Measurements from ENCODE around the gene ARSK. TPM values are rescaled to one million over a fixed set of nuclear protein-coding genes. Genes with fewer than 3 reads are reported as not detected.
"Not testable (repeated sequence)": the region's sequence is repeated elsewhere in the genome, so short reads cannot be mapped to it uniquely, and the experiment has no call there.

The ARSK gene
- total RNA-seq, 1 donor from 2014 or later, result 13.0 TPM

DNA sequence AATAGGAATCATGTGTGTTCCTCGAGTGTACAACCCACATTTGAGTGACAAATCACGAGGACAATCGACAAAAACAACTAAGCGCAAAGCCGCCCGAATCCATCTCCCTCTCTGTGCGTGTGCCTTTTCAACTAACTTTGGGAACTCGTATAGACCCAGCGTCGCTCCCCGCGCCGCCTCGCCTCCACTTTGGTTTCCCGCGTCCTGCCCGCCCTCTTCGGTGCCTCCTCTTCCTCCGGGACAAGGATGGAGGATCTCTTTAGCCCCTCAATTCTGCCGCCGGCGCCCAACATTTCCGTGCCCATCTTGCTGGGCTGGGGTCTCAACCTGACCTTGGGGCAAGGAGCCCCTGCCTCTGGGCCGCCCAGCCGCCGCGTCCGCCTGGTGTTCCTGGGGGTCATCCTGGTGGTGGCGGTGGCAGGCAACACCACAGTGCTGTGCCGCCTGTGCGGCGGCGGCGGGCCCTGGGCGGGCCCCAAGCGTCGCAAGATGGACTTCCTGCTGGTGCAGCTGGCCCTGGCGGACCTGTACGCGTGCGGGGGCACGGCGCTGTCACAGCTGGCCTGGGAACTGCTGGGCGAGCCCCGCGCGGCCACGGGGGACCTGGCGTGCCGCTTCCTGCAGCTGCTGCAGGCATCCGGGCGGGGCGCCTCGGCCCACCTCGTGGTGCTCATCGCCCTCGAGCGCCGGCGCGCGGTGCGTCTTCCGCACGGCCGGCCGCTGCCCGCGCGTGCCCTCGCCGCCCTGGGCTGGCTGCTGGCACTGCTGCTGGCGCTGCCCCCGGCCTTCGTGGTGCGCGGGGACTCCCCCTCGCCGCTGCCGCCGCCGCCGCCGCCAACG lies 65.3 kb downstream of the ARSK start, which contains the start of gene GPR150:
GPR150 (plus strand) TSS at position 58 of the 840 bp plus-strand sequence; CDS start at position 247, 189 bp downstream.
- DNase-seq (ENCODE audit: low spot score in 2 of 2), result peak; percentile 38 to 44
- FAIRE-seq, result no peak

DNA sequence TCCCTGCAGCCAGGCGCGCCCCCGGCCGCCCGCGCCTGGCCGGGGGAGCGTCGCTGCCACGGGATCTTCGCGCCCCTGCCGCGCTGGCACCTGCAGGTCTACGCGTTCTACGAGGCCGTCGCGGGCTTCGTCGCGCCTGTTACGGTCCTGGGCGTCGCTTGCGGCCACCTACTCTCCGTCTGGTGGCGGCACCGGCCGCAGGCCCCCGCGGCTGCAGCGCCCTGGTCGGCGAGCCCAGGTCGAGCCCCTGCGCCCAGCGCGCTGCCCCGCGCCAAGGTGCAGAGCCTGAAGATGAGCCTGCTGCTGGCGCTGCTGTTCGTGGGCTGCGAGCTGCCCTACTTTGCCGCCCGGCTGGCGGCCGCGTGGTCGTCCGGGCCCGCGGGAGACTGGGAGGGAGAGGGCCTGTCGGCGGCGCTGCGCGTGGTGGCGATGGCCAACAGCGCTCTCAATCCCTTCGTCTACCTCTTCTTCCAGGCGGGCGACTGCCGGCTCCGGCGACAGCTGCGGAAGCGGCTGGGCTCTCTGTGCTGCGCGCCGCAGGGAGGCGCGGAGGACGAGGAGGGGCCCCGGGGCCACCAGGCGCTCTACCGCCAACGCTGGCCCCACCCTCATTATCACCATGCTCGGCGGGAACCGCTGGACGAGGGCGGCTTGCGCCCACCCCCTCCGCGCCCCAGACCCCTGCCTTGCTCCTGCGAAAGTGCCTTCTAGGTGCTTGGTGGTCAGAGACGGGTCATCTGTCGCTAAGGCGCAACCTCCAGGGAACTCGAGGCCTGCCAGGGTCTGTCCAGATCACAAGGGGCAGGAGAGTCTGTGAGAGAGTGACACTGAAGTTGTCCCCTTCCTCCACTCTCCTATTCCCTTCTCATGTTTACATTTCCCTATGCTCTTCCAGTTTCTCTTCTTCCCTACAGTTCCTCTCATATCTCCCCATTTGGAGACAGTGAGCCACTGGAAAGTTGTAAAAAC lies 66.3 kb downstream of the ARSK start:
- DNase-seq (ENCODE audit: low spot score in 2 of 2) (peak in 1 of 2 donors; percentile 32), FAIRE-seq (no peak)

DNA sequence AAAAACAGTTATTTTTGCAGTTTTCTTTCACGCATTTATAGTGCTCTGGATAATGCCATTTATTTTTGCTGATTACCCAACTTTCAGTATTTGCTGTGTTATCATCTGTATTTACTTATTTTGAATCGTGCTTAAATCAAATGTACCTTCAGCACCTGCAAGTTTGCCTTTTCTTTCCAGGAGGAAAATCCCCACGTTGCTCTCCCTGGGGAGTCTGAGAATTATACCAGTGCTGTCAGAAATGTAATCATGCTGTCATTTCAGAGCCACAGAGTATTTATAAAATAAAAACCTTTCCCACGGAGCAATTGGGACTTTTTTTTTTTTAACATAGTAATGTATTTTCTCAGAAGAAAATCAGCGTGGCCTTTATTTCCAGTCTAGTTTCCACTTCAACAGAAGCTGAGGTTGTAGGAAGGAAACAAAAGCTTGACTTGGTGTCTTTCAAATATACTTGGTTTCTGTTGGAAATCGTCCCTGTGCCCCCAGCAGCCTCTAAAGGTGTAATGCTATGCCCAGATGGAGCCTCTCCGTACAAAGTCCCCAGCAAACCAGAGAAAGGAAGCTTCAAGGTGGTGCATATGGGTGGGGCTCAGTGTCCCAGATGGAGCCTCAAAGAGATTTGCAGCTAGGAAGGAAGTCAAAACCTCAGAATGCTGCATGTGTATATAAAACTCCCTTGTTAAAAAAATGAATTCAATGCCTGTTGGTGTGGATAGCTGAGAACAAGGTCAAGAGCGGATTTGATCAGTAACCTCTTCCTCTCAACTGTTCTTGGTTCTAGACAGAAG lies 67.1 kb downstream of the ARSK start:
- DNase-seq (ENCODE audit: low spot score in 2 of 2) (no peak), FAIRE-seq (no peak)

DNA sequence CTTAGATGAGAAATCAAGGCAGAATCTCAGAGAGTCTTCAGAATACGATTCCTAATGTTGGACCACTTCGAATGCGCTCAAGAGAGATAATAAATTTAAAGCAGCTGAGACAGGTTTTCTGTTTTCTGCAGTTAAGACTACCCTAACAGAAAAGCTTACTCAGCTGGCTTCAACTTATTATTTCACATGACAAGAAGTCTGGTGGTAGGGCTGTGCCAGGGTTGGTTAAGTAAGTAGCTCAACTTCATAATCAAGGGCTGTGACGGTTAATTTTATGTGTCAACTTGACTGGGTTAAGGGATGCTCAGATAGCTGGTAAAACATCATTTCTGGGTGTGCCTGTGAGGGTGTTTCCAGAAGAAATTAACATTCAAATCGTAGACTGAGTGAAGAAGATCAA lies 68.8 kb downstream of the ARSK start:
- FAIRE-seq, result no peak
- no peak for DNase-seq (ENCODE audit: low spot score in 2 of 2)

DNA sequence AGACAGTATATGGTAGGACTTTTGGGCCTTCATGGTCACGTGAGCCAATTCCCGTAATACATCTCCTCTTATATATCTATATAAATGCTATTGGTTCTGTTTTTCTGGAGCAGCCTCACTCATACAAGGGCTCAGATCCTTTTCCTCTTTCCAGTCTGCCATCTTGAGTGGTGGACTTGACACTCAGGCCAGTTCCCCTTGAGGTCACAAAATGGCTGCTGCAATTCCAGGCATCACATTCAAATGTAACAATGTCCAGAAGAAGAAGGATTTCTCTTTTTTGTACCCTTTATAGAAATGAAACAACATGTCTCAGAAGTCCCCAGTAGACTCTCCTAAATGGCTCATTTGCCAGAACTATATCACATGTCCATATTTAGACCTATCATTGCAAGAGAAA lies 69.5 kb downstream of the ARSK start:
- DNase-seq (ENCODE audit: low spot score in 2 of 2) (no peak), FAIRE-seq (no peak)

DNA sequence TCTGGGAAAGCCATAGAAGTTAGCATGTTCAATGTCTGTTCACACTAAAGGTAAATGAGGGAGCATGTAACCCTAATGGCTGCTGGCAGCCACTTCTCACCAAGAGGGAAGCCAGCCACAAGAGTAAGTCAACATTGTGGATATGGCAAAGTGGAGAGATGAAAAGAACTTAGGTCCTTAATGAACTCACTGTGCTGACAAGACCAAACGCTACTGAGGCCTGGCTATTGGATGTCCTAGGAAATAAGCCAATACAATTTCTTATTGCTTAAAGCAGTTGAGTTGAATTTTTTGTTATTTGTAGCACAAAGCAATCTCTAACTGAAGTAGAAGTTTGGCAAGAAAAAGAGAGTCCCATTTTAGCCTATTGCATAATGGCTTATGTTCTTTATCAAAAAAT lies 71.8 kb downstream of the ARSK start:
- no peak for FAIRE-seq
- no peak for DNase-seq (ENCODE audit: low spot score in 2 of 2)

DNA sequence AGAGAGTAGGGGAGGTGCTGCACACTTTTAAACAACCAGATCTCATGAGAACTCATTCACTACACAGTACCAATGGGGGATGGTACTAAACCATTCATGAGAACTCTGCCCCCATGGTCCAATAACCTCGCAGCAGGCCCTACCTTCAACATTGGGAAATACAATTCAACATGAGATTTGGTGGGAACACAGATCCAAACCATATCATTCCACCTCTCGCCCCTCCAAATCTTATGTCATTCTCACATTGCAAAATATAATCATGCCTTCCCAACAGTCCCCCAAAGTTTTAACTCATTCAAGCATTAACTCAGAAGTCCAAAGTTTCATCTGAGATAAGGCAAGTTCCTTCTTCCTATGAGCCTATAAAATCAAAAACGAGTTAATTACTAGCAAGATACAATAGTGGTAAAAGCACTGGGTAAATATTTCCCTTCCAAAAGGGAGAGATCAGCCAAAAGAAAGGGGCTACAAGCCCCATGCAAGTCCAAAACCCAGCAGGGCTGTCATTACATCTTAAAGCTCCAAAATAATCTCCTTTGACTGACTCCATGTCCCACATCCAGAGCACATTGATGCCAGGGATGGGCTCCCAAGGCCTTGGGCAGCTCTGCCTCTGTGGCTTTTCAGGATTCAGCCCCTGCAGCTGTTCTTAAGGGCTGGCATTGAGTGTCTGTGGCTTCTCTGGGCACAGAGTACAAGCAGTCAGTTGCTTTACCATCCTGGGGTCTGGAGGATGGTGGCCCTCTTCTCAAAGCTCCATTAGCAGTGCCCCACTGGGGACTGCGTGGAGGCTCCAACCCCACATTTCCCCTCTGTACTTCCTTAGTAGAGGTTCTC lies 73.3 kb downstream of the ARSK start:
- FAIRE-seq (no peak), DNase-seq (ENCODE audit: low spot score in 2 of 2) (no peak)

DNA sequence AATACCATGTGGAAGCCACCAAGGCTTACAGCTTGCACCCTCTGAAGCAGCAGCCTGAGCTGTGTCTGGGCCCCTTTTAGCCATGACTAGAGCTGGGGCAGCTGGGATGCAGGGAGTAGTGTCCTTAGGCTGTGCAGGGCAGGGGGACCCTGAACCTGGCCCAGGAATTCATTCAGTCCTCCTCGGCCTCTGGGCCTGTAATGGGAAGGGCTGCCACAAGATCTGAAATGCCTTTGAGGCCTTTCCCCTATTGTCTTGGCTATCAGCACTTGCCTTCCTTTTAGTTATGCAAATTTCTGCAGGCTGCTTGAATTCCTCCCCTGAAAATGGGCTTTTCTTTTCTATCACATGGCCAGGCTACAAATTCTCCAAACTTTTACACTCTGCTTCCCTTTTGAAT lies 74.0 kb downstream of the ARSK start:
- FAIRE-seq (no peak), DNase-seq (ENCODE audit: low spot score in 2 of 2) (no peak)

DNA sequence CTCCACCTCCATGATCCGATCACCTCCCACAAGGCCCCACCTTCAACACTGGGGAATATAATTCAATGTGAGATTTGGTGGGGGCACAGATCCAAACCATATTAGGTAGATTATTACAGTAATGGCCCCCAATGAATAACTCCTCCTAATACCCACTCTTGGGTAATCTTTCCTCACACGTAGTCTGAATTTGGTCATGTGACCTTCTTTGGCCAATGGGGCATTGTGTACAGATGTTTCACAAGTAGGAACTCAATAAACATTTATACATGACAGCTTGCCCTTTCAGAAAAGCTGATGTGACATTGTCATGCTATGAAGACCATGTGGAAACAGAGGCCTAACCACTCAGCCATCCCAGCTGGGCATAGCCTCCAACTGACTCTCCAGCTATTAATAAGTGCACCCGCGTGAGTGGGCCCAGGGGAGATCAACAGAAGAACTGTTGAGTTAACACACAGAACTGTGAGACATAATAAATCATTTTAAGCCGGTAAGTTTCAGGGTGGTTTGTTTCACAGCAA lies 75.6 kb downstream of the ARSK start:
- no peak for FAIRE-seq
- no peak for DNase-seq (ENCODE audit: low spot score in 2 of 2)

DNA sequence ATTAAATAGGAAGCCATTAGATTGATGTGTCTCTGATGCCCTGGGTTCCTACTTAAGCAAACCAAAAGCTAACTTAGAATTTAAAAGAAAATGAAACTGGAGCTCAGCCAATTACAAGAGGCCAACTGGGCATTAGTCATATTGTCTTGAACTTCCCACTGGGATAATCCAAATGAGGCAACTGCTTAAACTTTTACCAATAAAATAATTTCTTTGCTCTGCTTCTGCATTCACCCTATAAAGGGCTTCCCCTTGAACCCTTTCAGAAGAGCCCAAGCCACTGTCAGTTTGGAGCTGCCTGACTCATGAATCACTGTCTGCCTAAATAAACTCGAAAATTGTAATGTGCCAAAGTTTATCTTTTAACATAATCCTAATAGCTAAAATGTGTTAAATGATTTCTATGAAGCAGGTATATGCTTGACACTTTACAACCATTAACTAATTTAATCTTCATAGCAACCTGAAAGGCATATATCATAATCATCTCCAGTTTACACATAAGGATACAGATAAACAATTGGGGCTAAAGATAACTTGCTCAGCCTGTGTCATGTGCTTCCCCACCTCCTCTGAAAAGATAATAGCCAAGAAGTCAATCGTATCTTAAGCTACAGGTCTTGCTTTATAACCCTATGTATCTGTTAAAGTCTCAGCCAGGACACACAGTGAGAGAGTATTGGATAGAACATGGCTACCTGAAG lies 76.5 kb downstream of the ARSK start:
- DNase-seq (ENCODE audit: low spot score in 2 of 2), result no peak

DNA sequence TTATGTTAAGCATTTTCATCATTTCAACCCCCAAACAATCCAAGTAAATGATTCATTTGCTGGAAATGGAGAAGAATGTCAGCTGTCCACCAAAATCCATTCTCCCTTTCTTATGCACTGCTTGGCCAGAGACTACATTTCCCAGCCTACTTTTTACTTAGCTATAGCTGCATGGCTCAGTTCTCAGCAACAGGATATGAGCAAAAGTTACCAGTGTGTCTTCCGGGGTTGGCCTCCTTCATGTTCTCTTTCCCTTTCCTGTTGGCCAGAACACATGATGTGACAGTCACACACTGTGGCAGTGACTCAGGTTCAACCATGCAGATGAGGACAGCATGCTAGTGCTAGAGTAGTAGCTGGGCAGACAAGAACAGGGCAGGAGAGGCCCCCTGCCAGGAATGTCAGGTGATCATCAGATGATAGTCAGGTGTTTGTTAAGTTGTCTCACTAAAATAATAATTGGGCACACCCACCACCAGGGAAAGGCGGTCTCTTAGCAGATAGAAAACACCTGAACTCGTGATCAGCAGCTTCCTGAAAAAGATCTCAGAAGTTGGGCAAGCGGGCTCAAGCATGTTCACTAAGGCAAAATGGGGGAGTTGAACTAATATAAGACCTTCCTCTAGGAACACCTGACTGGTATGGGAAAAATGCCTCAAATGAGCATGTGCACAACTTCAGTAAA lies 77.2 kb downstream of the ARSK start:
- DNase-seq (ENCODE audit: low spot score in 2 of 2) (no peak), FAIRE-seq (no peak)

More for the DNA sequence above, 76.5 kb downstream of the ARSK start:
- no peak for FAIRE-seq

DNA sequence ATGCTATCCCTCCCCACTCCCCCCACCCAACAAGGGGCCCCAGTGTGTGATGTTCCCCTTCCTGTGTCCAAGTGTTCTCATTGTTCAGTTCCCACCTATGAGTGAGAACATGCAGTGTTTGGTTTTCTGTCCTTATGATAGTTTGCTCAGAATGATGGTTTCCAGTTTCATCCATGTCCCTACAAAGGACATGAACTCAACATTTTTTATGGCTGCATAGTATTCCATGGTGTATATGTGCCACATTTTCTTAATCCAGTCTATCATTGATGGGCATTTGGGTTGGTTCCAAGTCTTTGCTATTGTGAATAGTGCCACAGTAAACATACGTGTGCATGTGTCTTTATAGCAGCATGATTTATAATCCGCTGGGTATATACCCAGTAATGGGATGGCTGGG lies 78.0 kb downstream of the ARSK start:
- FAIRE-seq; DNase-seq (ENCODE audit: low spot score in 2 of 2): not testable (repeated sequence)

DNA sequence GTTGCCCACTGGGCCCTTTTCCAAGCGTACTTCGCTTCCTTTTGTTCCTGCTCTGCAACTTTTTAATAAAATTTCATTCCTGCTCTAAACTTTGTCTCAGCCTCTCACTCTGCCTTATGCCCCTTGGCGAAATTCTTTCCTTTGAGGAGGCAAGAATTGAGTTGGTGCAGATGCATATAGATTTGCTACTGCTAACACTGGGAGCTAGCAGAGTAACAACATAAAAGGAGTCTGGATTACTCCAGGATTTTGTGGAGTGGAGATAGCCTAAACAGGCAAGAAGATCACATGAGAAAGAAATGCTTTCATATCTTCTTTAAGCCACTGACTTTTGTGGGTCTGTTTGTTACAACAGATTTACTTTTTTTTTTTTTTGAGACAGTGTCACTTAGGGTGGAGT lies 78.8 kb downstream of the ARSK start:
- FAIRE-seq (no peak), DNase-seq (ENCODE audit: low spot score in 2 of 2) (no peak)

DNA sequence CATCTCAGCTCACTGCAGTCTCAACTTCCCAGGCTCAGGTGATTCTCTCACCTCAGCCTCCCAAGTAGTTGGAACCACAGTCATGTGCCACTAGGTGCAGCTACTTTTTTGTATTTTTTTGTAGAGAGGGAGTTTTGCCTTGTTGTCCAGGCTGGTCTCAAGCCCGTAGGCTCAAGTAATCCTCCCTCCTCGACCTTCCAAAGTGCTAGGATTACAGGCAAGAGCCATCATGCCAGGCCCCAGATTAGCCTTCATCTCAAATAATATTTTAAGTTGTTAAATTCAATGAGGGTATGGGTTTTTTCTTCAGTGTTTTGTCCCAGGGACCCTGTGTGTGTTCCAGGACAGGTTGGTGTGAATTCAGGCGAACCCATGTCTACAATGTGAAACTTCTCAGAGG lies 79.2 kb downstream of the ARSK start:
- FAIRE-seq, result no peak
- no peak for DNase-seq (ENCODE audit: low spot score in 2 of 2)

DNA sequence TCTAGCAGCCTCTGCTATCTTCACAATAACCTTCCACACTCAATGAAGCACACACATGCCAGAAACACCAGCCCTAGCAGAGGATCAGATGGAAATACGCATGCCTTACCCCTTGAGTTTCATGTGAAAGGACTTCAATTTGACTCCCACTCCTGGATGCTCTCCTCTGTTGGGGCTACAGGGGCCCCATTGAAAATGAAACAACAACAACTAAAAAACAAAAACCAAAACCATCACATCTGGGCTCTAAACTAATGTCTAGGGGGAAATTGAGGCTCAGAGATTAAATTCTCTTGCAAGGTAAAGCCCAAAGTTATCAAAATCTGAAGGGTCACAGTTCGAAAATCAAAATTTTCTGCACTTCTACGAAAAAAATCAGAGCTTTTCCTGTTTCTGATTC lies 83.7 kb downstream of the ARSK start:
- no peak for FAIRE-seq
- no peak for DNase-seq (ENCODE audit: low spot score in 2 of 2)

DNA sequence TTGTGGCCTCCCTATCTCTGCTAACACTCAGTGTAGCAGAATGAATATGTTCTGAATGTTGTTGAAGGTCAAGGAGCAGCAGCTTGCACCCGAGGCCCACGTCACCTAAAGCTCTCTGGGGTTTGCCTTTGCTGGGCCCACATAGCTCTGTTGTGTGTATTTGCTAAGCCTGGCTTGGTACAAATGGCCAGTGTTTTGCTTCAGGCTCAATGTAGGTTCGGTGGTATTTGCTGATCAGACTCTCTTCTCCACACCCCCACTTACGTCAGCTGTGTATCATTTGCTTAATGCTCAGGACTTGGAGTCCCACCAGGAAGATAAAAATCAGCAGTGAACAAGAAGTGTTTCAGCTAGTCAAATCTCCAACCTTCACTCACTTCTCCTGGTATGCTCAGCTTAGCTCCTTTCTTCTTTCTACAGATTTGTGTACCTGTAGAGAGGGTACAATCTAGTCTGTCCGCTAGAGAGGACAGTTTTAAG lies 86.9 kb downstream of the ARSK start:
- DNase-seq (ENCODE audit: low spot score in 2 of 2), result no peak
- FAIRE-seq, result no peak

DNA sequence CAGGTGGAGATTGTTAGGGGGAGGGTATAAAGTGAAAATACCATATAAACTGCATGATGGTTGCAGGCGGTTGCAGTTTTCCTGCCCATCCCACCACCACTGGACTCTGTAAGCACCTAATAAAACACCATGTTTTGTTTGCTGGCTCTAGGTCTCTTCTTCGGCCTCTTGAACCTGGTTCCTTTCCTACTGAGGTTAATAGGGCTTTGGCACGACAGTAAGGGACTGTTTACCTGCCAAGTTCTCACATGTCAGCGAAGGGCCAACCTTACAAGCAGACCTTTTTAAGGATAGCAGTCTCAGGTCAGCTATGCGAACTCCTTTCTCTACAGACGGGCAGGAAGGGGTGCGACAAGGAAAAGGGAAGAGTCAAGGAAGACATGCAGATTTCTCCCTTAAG lies 88.3 kb downstream of the ARSK start:
- DNase-seq (ENCODE audit: low spot score in 2 of 2) (no peak), FAIRE-seq (no peak)
